ENCODE data around the gene LONP2.

DNA sequence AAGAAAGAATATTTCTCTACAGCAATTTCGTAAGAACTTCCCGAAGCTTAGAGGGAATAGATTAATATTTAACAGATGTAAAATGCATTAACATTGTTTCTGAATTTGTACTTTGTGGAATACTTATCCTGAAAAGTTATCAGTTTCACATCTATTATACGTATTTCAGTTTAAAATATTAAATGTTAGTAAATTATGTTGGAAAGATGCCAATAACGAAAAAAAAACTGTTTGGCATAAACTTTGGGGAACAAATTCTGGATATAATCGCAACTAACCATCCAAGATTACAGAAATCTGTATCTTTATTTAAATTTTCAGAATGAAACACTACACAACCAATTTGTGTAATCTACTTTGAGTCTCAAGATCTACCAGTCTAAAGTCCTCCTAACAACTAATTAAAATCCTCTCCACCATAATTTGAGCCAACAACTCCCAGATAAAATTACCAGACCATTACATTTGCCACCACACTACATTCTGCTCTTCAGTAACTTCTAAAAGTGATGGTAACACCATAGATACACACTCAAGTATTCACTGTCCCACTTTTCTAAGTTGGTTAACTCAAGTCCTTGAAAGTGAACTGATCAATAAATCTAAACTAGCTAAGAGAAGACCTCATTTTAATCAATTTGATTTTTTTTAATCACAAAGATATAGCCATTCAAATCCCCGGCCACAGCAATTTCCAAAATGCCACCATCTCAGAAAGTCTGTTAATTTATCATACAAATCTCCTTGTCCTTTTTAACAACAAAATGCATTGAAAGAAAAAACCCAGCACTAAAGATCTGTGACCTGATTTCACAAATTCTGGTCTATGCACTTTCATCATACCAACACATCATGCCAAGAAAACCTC lies 139.1 kb downstream of the LONP2 start:
- TF ChIP-seq HOXB6 (CRISPR knock-in tag; IDR thresholded peaks at IDR 0.05; ENCODE audit: borderline replicate concordance) (no peak), NR2C2 (CRISPR knock-in tag; IDR thresholded peaks at IDR 0.05) (no peak), NR2C2 (tag; IDR thresholded peaks at IDR 0.05) (no peak), DDX20 (tag; IDR thresholded peaks at IDR 0.05; ENCODE audit: low read depth) (no peak)
- TF ChIP-seq, protein P1, sequence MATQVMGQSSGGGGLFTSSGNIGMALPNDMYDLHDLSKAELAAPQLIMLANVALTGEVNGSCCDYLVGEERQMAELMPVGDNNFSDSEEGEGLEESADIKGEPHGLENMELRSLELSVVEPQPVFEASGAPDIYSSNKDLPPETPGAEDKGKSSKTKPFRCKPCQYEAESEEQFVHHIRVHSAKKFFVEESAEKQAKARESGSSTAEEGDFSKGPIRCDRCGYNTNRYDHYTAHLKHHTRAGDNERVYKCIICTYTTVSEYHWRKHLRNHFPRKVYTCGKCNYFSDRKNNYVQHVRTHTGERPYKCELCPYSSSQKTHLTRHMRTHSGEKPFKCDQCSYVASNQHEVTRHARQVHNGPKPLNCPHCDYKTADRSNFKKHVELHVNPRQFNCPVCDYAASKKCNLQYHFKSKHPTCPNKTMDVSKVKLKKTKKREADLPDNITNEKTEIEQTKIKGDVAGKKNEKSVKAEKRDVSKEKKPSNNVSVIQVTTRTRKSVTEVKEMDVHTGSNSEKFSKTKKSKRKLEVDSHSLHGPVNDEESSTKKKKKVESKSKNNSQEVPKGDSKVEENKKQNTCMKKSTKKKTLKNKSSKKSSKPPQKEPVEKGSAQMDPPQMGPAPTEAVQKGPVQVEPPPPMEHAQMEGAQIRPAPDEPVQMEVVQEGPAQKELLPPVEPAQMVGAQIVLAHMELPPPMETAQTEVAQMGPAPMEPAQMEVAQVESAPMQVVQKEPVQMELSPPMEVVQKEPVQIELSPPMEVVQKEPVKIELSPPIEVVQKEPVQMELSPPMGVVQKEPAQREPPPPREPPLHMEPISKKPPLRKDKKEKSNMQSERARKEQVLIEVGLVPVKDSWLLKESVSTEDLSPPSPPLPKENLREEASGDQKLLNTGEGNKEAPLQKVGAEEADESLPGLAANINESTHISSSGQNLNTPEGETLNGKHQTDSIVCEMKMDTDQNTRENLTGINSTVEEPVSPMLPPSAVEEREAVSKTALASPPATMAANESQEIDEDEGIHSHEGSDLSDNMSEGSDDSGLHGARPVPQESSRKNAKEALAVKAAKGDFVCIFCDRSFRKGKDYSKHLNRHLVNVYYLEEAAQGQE (IDR thresholded peaks at IDR 0.05; ENCODE audit: borderline replicate concordance), result no peak
- TF ChIP-seq, protein P1 (CRISPR knock-in tag; IDR thresholded peaks at IDR 0.05; ENCODE audit: low read depth), result no peak
- TF ChIP-seq, protein P2, sequence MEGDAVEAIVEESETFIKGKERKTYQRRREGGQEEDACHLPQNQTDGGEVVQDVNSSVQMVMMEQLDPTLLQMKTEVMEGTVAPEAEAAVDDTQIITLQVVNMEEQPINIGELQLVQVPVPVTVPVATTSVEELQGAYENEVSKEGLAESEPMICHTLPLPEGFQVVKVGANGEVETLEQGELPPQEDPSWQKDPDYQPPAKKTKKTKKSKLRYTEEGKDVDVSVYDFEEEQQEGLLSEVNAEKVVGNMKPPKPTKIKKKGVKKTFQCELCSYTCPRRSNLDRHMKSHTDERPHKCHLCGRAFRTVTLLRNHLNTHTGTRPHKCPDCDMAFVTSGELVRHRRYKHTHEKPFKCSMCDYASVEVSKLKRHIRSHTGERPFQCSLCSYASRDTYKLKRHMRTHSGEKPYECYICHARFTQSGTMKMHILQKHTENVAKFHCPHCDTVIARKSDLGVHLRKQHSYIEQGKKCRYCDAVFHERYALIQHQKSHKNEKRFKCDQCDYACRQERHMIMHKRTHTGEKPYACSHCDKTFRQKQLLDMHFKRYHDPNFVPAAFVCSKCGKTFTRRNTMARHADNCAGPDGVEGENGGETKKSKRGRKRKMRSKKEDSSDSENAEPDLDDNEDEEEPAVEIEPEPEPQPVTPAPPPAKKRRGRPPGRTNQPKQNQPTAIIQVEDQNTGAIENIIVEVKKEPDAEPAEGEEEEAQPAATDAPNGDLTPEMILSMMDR (IDR thresholded peaks at IDR 0.05 in 2 of 3, conservative IDR thresholded peaks at IDR 0.05 in 1 of 3; ENCODE audit: insufficient read depth in 2 of 3, low read depth in 1 of 3, low read length in 3 of 3), result no peak
